Middle frontal gyrus (tissue), 1 donor: Measurements from ENCODE around the gene RIBC2.
"Not testable (repeated sequence)": the region's sequence is repeated elsewhere in the genome, so short reads cannot be mapped to it uniquely, and the experiment has no call there.

Experiments
- DNase-seq: peaks from one replicate; pipeline ENCODE4 v3.0.0-alpha.2; 2015; ENCODE audit warnings: low spot score; ENCODE audit errors: extremely low spot score

The RIBC2 gene

DNA sequence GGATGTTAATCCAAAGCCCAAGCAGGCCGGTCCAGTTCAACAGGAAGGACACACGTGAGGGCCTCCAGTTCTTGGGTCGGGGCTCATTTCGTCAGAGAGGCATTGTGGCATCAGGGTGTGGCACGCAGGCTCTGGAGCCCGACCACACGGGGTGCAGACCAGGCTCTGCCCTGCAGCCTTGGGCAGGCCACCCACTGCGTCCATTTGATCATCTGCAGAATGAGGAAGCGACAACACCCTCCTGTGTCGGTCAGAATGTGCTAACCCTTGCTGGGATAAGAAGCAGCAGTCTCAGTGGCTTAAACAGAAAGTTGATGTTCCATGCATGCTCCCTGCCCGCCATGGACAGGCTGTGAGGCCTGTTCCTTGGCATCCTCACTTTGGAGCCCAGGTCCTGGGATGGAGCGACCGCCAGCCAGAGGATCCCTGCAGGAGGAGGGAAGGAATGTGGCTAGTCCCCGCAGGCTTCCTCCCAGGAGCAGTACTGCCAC, 10.8 kb downstream of the RIBC2 start:
- DNase-seq: no peak

DNA sequence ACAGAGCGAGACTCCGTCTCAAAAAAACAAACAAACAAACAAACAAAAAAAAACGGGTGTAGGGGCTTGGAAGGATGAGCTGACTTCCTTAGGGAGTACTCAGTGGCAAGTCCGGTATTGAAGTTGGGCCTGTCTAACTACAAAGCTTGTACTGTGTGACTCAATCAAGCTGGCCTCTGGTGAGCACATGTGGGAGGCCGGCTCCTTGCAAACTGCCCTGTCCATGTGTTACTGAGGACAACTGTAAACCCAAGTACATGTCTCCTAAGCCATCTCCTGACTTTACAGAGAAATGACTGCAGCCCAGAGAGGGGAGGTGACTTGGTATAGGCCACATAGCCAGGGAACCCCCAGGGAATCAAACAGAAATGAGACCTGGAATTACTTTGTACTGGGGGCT, 11.6 kb downstream of the RIBC2 start:
- no peak for DNase-seq

DNA sequence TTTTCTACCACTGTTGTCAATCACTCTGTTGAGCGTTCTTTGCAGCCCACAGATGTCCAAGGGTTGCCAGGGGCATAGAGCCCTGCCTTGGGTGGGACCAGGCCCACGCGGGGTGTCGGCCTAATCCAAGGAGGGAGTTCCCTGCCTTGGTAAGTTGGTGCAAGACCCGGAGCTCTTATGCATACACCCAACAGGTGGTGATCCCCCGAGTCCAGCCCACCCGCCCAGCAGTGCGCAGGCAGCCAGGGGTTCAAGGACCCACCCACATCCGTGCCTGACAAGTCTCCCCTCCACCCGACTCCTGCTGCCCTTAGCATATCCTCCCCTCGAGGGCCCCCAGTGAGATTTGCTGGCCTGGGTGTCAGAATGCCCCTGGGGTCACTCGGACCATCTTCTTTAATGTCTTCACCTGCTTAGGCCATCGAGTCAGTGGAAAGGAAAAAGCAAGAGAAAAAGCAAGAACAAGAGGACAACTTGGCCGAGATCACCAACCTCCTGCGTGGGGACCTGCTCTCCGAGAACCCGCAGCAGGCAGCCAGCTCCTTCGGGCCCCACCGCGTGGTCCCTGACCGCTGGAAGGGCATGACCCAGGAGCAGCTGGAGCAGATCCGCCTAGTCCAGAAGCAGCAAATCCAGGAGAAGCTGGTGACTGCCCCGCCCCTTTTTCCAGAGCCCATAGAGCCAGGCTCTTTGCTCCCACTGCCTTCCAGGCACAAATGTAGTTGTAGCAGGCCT, 12.2 kb downstream of the RIBC2 start:
- DNase-seq: no peak

DNA sequence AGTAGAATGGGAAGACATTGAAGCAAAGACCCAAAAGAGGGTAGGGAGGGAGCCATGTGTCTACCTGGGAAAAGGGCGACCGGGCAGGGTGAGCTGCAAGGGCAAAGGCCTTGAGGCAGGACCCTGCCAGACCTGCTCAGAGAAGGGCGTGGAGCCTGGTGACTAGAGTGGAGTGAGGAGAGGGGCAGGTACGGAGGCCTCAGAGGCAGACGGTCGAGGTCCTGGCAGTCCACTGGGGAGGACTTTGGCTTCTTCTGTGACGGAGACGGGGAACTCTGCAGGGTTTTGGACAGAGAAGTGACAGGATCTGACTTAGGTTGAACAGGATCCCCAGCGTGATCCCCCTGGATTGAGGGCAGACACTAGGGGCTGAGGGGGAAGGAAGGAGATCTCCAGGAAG, 12.9 kb downstream of the RIBC2 start:
- DNase-seq: no peak

DNA sequence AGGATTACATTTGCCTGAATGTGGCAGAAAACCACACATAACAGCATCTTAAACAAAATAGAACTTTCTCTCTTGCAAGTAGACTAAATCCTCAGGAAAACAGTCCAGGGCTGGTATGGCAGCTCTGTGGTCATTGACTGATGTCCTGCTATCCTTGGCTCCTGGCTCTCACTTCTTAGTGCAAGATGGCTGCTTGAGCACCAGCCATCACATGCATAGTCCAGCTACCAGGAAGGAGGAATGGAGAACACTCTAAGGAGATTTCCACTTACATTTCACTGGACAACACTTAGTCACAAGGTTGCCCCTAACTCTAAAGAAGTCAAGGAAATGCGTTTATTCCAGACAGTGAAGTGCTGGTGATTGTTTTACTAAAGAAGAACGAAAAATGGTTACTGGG, 13.6 kb downstream of the RIBC2 start:
- DNase-seq: no peak

DNA sequence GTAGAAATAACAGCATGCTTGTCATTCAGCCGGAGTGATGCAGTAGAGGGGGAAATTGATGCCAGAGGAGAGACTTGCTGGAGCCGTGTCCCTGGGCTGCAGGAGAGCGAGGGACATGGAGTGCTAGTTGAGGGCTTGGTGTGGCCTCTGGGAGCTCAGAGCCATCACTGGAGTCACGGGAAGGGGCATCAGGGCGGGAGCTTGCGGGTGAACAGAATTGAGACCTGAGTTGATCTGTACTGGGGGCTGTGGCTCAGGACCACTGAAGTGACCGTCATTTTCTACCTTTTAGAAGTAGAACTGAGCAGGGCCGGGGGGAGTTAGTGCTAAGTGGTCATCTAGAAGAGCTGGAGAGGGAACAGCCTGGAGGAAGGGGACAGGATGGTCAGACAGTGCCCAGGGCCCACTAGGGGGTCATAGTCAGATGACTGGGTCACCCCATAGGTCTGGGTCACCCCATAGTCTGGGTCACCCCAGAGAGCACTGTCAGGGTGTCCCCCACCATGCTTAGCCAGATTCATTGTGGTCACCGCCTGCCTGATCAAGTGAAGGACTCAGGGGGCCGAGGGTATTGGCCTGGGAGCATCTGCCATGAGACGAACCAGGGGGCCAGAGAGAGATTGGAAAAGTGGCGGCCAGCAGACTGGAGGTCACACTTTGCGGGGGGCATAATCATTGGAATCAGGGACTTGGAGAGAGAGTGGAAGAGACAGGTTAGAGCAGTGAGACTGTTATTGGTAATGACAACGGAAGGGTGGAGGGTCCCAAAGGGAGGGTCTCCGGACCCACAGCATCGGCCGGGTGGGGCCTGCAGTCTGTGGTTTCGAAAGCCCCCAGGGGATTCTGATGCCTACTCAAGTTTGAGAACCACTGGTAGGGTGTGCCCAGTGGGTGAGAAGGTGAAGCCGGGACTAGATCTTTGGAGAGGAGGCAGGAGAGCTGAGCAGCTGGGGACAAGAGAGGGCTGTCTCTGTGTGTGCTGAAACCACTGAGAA, 15.2 kb downstream of the RIBC2 start:
- DNase-seq: no peak

DNA sequence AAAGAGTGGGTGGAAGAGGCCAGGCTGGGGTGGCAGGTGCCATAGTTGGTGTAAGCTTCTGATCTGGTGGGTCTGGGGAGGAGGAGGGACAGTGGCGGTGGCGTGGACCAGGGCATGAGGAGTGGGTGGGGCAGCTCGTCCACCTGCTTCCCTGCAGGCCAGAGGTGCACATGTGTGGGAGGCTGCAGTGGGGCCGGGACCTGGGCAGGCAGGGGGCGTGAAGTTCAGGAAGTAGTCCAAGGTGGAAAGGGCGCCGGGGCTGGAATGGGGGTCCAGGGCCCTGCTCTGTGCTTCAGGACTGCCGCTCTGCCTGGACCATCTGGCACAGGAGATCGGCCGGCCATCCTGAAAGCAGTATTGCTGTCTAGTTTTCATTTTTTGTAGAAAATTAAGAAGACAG, 15.9 kb downstream of the RIBC2 start:
- no peak for DNase-seq

DNA sequence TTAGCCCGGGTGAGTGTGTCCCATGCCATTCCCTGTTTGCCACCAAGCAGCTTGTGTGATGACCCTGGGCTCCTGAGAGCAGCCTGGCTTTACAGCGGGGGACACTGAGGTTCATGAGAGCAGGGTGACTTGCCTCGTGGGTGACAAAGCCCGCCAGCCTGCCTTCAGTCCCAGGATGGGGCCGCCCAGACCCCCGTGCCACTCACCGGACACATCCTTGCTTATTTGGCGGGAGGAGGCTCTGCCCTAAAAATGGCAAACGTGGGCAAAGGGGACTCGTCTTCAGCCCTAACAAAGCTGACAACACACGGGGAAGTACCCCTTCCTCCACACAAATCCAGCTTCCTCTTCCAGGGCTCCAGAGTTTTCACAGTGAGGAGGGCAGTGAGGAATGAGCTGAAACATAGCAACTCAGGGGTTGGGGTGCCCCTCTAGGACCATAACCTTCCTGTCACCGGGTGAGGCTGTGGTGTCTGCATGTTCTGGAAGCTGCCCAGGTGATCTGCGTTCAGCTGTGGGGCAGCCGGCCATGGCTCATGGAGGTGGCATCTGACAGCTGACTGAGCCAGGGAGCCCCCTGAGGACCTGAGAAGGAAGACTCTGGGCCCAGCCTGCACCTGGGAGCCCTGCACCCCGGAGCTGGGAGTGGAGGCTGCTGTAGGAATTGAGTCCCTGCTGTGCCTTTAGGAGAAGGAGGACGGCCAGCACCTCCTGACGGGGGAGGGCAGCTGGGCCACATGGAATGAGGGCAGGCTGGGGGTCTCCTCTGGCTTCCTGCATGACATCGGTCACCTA, 16.7 kb downstream of the RIBC2 start:
- DNase-seq: no peak

DNA sequence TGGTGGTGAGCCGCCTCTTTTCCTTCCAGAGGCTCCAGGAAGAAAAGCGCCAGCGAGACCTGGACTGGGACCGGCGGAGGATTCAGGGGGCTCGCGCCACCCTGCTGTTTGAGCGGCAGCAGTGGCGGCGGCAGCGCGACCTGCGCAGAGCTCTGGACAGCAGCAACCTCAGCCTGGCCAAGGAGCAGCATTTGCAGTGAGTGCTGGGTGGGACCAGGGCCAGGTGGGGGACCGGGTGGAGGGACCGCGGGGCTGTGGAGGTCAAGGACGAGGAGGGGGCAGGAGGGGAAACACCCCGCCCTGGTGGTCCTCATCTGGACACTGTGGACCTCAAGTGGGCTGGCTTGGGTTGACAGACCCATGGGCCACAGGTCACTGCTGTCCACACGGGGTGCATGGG, 17.4 kb downstream of the RIBC2 start:
- DNase-seq: no peak

DNA sequence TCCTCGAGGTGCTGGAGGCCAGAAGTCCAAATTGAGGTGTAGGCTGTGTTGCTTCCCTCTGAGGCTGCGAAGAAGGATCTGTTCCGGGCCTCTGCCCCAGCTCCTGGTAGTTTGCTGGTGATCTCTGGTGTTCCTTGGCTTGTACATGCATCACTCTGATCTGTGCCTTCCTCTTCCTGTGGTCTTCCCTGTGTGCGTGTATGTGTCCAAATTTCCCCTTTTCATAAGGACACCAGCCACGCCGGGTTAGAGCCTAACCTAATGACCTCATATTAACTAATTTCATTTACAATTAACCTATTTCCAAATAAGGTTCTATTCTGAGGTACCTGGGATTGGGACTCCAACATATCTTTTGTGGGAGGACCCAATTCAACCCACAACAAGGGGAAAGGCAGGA, 21.5 kb downstream of the RIBC2 start:
- no peak for DNase-seq

DNA sequence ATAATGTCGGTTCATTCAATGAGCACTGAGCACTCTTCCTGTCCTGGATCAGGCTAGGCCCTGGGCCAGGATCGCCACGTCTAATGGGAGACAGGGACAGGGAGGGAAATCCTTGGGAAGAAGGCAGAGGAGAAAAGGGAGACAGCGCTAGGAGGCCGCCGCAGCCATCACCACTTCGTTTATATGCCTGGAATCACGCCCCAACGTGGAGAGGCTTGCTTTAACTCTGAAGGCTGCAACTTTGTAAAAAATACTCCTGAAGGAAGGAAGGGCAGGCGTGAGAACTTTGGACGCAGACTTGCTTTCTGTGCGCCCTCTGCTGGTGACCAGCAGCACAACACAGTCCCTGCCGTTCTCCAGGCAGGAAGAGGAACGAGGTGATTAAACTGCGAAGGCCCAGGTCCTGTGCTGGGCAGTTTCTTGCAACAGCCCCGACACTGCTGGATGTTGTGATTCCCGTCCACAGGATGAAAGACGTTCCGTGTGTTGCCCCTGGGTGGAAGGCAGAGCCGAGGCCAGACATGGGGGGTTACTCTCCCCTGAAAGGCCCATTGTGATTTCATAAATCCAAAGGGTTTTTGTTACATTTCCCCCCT, 22.1 kb downstream of the RIBC2 start:
- DNase-seq: peak; percentile 60

DNA sequence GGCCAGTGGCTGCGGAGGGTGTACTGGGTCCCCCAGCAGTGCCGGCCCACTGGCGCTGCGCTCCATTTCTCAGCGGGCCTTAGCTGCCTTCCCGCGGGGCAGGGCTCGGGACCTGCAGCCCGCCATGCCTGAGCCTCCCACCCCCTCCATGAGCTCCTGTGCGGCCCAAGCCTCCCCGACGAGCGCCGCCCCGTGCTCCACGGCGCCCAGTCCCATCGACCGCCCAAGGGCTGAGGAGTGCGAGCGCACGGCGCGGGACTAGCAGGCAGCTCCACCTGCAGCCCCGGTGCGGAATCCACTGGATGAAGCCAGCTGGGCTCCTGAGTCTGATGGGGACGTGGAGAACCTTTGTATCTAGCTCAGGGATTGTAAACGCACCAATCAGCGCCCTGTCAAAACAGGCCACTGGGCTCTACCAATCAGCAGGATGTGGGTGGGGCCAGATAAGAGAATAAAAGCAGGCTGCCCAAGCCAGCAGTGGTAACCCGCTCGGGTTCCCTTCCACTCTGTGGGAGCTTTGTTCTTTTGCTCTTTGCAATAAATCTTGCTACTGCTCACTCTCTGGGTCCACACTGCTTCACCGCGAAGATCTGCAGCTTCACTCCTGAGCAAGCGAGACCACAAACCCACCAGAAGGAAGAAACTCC, 23.5 kb downstream of the RIBC2 start:
- not testable (repeated sequence) for DNase-seq

DNA sequence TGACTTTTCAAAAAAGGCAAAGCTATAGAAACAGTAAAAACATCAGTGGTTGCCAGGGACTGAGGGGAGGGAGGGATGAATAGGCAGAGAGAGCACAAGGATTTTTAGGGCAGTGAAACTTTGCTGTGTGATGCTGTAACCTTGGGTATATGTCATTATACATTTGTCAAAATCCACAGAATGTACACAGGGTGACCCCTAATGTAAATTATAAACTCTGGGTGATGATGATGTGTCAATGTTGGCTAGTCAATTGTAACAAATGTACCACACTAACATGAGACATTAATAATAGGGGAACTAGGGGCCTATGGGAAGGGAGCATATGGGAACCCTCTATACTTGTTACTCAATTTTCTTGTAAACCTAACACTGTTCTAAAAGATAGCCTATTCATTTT, 24.8 kb downstream of the RIBC2 start:
- no peak for DNase-seq

DNA sequence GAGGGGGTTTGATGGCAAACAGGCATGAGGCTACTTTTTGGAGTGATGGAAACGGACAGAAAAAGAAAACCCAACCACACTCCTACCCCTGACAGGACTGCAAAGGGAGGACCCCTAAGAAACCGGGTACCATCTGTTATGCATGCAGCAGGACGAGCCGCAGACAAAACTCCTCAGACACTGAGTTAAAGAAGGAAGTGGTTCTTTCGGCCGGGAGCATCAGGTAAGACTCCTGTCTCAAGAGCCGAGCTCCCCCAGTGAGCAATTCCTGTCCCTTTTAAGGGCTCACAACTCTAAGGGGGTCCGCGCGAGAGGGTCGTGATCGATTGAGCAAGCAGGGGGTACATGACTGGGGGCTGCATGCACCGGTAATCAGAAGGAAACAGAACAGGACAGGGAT, 27.2 kb downstream of the RIBC2 start:
- not testable (repeated sequence) for DNase-seq

DNA sequence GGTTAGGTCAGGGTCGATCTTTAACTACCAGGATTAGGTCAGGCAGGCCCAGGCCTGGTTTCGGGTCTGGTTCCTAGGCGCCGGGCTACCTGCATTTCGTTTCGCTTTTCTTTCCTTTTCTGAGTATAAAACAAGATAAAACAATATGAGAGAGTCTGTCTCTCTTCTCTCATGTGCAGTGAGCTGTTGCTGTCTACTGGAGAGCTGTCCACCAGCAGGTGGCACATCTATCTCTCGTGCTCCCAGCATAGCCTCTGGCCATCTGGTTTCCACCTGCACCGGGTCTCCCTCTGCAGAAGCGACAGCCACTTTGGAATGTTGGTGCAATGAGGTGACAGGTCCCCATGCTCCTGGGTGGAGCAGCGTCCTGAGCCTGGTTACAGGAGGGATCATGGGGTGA, 27.6 kb downstream of the RIBC2 start:
- no peak for DNase-seq

DNA sequence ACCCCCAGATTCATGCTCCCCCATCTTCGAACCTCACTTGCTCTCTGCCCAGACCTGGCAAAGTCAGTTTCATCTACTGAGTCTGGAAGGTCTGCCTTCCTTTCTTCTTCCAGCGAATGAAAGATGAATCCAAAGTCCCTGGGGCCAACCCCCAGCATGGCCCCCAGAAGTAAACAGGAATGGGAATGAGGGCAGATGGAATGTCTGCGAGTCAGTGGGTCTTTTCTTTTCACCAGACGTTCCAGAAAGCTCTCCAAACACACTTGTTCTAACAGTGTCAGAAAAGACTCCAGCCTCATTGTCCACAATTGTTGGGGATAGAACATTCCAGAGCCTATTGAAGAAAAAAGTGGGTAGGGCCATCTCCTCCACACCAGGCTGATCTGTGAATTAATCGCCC, 28.6 kb downstream of the RIBC2 start:
- no peak for DNase-seq

DNA sequence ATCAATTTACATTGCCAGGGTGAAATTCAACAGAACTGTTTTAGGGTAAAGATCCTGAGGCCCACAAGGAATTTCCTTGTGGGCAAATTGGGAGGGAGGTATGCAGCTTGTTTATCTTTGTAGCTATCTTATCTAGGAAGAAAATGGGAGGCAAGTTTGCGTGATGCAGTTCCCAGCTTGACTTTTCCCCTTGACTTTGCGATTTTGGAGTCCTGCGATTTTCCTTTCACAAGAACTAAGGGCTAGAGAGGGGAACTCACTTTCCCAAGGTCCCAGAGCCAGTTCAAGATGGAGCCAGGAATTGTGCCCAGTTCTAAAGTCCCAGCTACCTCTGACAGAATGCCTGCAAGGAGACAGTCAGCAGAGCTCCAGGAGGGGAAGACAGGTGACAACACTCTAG, 30.7 kb downstream of the RIBC2 start:
- DNase-seq: no peak

DNA sequence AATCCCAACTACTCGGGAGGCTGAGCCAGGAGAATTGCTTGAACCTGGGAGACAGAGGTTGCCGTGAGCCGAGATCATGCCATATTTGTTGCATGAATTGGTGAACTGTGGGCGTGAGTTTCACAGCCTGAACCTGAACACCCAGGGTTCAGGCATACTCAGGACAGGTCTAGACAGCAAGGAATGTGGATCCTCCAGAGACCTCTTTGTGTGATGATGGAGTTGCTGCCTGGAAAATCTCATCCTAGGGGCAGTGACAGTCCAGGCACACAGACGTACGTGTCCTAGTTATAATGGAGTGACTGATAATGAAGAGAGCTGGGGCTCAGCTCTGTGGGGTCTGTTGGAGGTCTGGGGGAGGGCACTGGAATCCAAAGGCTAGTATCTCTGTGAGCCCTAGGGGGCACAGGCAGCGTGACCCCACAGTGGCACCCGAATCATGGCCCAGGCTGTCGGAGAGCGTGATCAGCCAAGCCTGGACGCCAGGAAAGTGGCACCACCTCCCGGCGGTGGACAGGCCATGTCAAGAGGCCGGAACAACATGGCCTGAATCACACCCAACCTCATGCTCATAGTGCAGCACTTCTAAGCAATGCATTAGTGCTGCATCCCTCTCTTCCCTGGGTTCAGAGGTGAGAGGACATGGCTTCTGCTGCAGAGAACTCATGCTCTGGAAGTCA, 31.7 kb downstream of the RIBC2 start:
- no peak for DNase-seq

DNA sequence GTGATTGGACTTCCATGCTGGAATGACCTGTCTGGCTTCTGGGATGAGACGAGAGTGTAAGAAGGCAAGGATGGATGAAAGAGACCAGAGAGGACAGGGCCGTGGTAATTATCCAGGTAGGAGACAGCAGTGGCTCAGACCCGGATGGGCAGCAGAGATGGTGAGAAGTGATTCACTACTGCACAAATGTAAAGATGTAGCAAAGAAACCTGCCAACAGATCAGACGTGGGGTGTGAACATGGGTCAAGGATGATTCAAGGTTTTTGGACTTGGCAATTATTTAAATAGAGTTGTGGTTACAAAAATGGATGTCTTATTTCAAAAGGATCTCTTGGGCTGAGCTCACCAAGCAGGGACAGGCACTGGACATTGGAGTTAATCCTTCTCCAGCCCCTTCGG, 32.7 kb downstream of the RIBC2 start:
- DNase-seq: no peak

DNA sequence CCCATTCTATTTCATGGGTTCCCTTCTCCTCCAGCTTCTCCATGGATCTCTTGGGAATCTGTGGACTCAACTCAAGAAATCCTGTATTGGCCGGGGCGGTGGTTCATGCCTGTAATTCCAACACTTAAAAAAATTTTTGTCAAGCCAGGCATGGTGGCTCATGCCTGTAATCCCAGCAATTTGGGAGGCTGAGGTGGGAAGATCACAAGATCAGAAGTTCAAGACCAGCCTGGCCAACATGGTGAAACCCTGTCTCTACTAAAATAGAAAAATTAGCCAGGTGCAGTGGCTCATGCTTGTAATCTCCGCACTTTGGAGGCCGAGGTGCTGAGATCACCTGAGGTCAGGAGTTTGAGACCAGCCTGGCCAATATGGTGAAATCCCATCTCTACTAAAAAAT, 34.1 kb downstream of the RIBC2 start:
- DNase-seq: not testable (repeated sequence)
